HepG2 (cell line): ENCODE results near the gene TTC28.

Source experiments
- CHCHD3 ChIP-seq: sonication (generic); formaldehyde crosslinking; IDR thresholded peaks from 2 replicates; pipeline ENCODE4 v1.8.0; 2022; ENCODE audit warnings: mild to moderate bottlenecking, missing genetic modification reagents, moderate library complexity
- FOXK1 ChIP-seq: sonication (generic); formaldehyde crosslinking; IDR thresholded peaks from 2 replicates; pipeline ENCODE4 v1.4.0; 2020; ENCODE audit warnings: low read depth, missing genetic modification reagents, borderline replicate concordance
- NFATC3 ChIP-seq: sonication (generic); formaldehyde crosslinking; IDR thresholded peaks from 2 replicates; pipeline ENCODE4 v1.5.1; 2020; ENCODE audit warnings: mild to moderate bottlenecking, missing genetic modification reagents
- SKIL ChIP-seq: sonication (generic); formaldehyde crosslinking; IDR thresholded peaks from 2 replicates; pipeline ENCODE4 v1.8.0; 2022; ENCODE audit warnings: missing genetic modification reagents, mild to moderate bottlenecking, moderate library complexity, borderline replicate concordance
- ZBTB1 ChIP-seq: sonication (generic); formaldehyde crosslinking; IDR thresholded peaks from 2 replicates; pipeline ENCODE4 v1.4.0; 2020; ENCODE audit warnings: missing genetic modification reagents, borderline replicate concordance
- ZFP41 ChIP-seq: sonication (generic); formaldehyde crosslinking; IDR thresholded peaks from 2 replicates; pipeline ENCODE4 v1.4.0; 2020; ENCODE audit warnings: mild to moderate bottlenecking, missing genetic modification reagents, borderline replicate concordance
- TF ChIP-seq, protein P1 (sequence below): sonication (generic); formaldehyde crosslinking; IDR thresholded peaks from 2 replicates; pipeline ENCODE4 v1.5.0; 2020; ENCODE audit warnings: mild to moderate bottlenecking, missing genetic modification reagents
- TF ChIP-seq, protein P2 (sequence below): sonication (generic); formaldehyde crosslinking; conservative IDR thresholded peaks from 2 replicates; pipeline ENCODE4 v1.5.0; 2020; ENCODE audit warnings: missing genetic modification reagents

DNA sequence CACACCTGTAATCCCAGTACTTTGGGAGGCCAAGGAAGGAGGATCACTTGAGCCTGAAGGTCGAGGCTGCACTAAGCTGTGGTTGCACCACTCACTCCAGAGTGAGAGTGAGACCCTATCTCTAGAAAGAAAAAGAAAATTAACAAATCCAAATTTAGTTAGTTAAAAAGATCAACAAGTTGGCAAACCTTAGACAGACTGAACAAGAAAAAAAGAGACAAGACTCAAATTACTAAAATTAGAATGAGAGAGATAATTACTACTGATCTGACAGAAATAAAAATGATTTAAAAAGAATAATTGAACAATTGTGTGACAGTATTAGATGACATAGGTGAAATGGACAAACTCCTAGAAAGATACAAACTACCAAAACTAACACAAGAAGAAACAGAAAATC, 48.4 kb upstream of the TTC28 start:
- no peak for TF ChIP-seq SKIL (CRISPR knock-in tag)
- TF ChIP-seq CHCHD3 (CRISPR knock-in tag) = no peak
- TF ChIP-seq, protein P1, sequence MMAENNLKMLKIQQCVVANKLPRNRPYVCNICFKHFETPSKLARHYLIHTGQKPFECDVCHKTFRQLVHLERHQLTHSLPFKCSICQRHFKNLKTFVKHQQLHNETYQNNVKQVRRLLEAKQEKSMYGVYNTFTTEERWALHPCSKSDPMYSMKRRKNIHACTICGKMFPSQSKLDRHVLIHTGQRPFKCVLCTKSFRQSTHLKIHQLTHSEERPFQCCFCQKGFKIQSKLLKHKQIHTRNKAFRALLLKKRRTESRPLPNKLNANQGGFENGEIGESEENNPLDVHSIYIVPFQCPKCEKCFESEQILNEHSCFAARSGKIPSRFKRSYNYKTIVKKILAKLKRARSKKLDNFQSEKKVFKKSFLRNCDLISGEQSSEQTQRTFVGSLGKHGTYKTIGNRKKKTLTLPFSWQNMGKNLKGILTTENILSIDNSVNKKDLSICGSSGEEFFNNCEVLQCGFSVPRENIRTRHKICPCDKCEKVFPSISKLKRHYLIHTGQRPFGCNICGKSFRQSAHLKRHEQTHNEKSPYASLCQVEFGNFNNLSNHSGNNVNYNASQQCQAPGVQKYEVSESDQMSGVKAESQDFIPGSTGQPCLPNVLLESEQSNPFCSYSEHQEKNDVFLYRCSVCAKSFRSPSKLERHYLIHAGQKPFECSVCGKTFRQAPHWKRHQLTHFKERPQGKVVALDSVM (CRISPR knock-in tag) = no peak
- TF ChIP-seq ZBTB1 (CRISPR knock-in tag) = no peak
- TF ChIP-seq, protein P2, sequence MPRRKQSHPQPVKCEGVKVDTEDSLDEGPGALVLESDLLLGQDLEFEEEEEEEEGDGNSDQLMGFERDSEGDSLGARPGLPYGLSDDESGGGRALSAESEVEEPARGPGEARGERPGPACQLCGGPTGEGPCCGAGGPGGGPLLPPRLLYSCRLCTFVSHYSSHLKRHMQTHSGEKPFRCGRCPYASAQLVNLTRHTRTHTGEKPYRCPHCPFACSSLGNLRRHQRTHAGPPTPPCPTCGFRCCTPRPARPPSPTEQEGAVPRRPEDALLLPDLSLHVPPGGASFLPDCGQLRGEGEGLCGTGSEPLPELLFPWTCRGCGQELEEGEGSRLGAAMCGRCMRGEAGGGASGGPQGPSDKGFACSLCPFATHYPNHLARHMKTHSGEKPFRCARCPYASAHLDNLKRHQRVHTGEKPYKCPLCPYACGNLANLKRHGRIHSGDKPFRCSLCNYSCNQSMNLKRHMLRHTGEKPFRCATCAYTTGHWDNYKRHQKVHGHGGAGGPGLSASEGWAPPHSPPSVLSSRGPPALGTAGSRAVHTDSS (CRISPR knock-in tag) = no peak
- TF ChIP-seq ZFP41 (CRISPR knock-in tag) = no peak
- TF ChIP-seq NFATC3 (CRISPR knock-in tag) = no peak
- no peak for TF ChIP-seq FOXK1 (CRISPR knock-in tag)
